Measurements from ENCODE around the gene TRAPPC8. TPM values are rescaled to one million over a fixed set of nuclear protein-coding genes. Genes with fewer than 3 reads are reported as not detected.

The TRAPPC8 gene
- total RNA-seq, 2 experiments from 2014 or later = 24.4 to 26.3 TPM

- no peaks in the 10 kb centered on the region for H3K27me3 Mint-ChIP-seq
- ATAC-seq (ENCODE audit: poor library complexity) (no peak), DNase-seq (no peak)
- H3K4me3 ChIP-seq (ENCODE audit: low read length) = no peak overlapping the region
- H3K9me3 Mint-ChIP-seq = peaks cover 11% of the 10 kb centered on the region
- no peak overlapping the region for H3K27ac Mint-ChIP-seq
- CTCF ChIA-PET = no interaction called here
- H3K4me1 ChIP-seq (ENCODE audit: insufficient read depth, low read length) = no peaks in the 10 kb centered on the region
- TF ChIP-seq CTCF (IDR thresholded peaks at IDR 0.05) = no peak
- peaks cover 33 to 42% of the 10 kb centered on the region in 2 experiments for H3K9me3 ChIP-seq (ENCODE audit: control insufficient read depth in 1 of 2, insufficient read depth in 1 of 2, low read length in 2 of 2)
- no peak overlapping the region for H3K4me3 Mint-ChIP-seq
- POLR2A ChIA-PET = interaction anchor here (0.5 kb wide), 1 partner anchor 37 kb away, joined by 3 read pairs; no protein-coding TSS in a partner anchor
- intact Hi-C loops (cut with DNase I, micrococcal nuclease) = no loop called here
- H3K4me1 Mint-ChIP-seq (ENCODE audit: low read depth) = no peaks in the 10 kb centered on the region
- H3K36me3 ChIP-seq (ENCODE audit: insufficient read depth, low read length) = no peaks in the 10 kb centered on the region
- H3K27me3 ChIP-seq (ENCODE audit: control insufficient read depth in 1 of 2, insufficient read depth in 2 of 2, low read length in 2 of 2) = no peaks in the 10 kb centered on the region
- H3K36me3 Mint-ChIP-seq (ENCODE audit: low read depth) = peaks cover 7% of the 10 kb centered on the region
- H3K27ac ChIP-seq (ENCODE audit: low read depth in 1 of 2, low read length in 2 of 2) = no peak overlapping the region
Observed at GRCh38 chr18:31973929-31974546, 31.1 kb upstream of the TRAPPC8 start.

- no peaks in the 10 kb centered on the region for H3K27me3 ChIP-seq (ENCODE audit: control insufficient read depth in 1 of 2, insufficient read depth in 2 of 2, low read length in 2 of 2)
- no peak for ATAC-seq (ENCODE audit: poor library complexity)
- no peaks in the 10 kb centered on the region for H3K27me3 Mint-ChIP-seq
- H3K4me1 Mint-ChIP-seq (ENCODE audit: low read depth) = no peaks in the 10 kb centered on the region
- H3K27ac Mint-ChIP-seq = no peak overlapping the region
- H3K4me3 ChIP-seq (ENCODE audit: low read length) = no peak overlapping the region
- ChIA-PET CTCF (no interaction called here), POLR2A (no interaction called here)
- H3K27ac ChIP-seq (ENCODE audit: low read depth in 1 of 2, low read length in 2 of 2) = no peak overlapping the region
- H3K9me3 Mint-ChIP-seq = peaks cover 8% of the 10 kb centered on the region
- no peaks in the 10 kb centered on the region for H3K4me1 ChIP-seq (ENCODE audit: insufficient read depth, low read length)
- H3K4me3 Mint-ChIP-seq = no peak overlapping the region
- no peak for TF ChIP-seq CTCF (IDR thresholded peaks at IDR 0.05)
- intact Hi-C loops (cut with DNase I, micrococcal nuclease) = no loop called here
- no peak for DNase-seq
- H3K9me3 ChIP-seq (ENCODE audit: control insufficient read depth in 1 of 2, insufficient read depth in 1 of 2, low read length in 2 of 2) = peaks cover 32 to 38% of the 10 kb centered on the region in 2 experiments
- no peaks in the 10 kb centered on the region for H3K36me3 ChIP-seq (ENCODE audit: insufficient read depth, low read length)
- peaks cover 7% of the 10 kb centered on the region for H3K36me3 Mint-ChIP-seq (ENCODE audit: low read depth)
Observed at GRCh38 chr18:31970617-31971016, 27.7 kb upstream of the TRAPPC8 start.

- H3K4me3 Mint-ChIP-seq = no peak overlapping the region
- H3K4me3 ChIP-seq (ENCODE audit: low read length) = no peak overlapping the region
- H3K36me3 Mint-ChIP-seq (ENCODE audit: low read depth) = no peaks in the 10 kb centered on the region
- CTCF ChIA-PET = no interaction called here
- no peaks in the 10 kb centered on the region for H3K27me3 ChIP-seq (ENCODE audit: control insufficient read depth in 1 of 2, insufficient read depth in 2 of 2, low read length in 2 of 2)
- DNase-seq (no peak), ATAC-seq (ENCODE audit: poor library complexity) (no peak)
- no peak for TF ChIP-seq CTCF (IDR thresholded peaks at IDR 0.05)
- no peaks in the 10 kb centered on the region for H3K4me1 Mint-ChIP-seq (ENCODE audit: low read depth)
- H3K9me3 ChIP-seq (ENCODE audit: control insufficient read depth in 1 of 2, insufficient read depth in 1 of 2, low read length in 2 of 2) = peaks cover 0 to 5% of the 10 kb centered on the region in 2 experiments
- H3K27ac Mint-ChIP-seq = no peak overlapping the region
- H3K27ac ChIP-seq (ENCODE audit: low read depth in 1 of 2, low read length in 2 of 2) = no peak overlapping the region
- intact Hi-C loops (cut with DNase I, micrococcal nuclease) = no loop called here
- no peaks in the 10 kb centered on the region for H3K36me3 ChIP-seq (ENCODE audit: insufficient read depth, low read length)
- H3K4me1 ChIP-seq (ENCODE audit: insufficient read depth, low read length) = no peaks in the 10 kb centered on the region
- H3K27me3 Mint-ChIP-seq = no peaks in the 10 kb centered on the region
- no peaks in the 10 kb centered on the region for H3K9me3 Mint-ChIP-seq
- POLR2A ChIA-PET = interaction anchor here (1.3 kb wide), 1 partner anchor 53 kb away, joined by 3 read pairs; the partner anchor contains the start of gene RNF125
Observed at GRCh38 chr18:31965316-31965970, 22.5 kb upstream of the TRAPPC8 start.

All from CD4-positive, alpha-beta T cell (primary cell).